Glomerular endothelial cell (primary cell): ENCODE results near the gene ADAMTS12. TPM values are rescaled to one million over a fixed set of nuclear protein-coding genes. Genes with fewer than 3 reads are reported as not detected.

ENCODE experiments used
- DNase-seq: peaks from one replicate; pipeline ENCODE4 v3.0.0-alpha.2; 2011; ENCODE audit warnings: low read depth, low spot score; ENCODE audit errors: extremely low read depth
- total RNA-seq: library from RNA; depleted of rRNA; stranded (reverse); fragments of >200 nt; gene quantifications from 2 replicates; pipeline ENCODE4 v1.2.3, GENCODE V29; 2015

ADAMTS12 gene
- total RNA-seq, 1 donor from 2014 or later: 10.9 TPM

DNA sequence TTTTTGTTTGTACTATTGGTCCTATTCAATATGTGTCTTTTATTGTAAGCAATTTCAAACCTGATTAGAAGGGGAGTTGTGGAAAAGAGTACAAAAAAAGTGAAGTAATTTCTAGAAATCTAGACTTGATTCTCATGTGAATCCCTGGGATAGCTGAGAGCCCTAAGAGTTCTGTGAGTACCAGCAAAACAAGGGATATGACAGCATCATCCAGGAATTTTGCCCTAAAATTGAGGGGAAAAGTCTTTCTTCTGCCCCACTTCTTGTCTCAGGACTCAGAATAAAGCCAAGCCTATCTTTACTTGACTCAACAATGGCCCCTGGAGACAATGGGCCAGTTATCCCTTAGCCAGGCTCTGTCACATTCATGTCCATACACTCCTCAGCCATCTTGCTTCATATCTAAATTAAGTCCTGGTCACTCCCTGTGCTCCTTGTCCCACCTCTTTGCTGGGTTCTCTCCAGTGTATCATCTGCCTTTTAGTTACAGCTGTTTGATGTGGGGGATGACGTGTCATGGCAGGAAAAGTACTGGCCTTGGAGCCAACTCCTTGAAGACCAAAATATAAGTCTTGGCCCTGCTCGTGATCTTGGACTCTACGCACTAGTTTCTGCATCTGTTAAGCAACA, 81.2 kb downstream of the ADAMTS12 start:
- no peak for DNase-seq

DNA sequence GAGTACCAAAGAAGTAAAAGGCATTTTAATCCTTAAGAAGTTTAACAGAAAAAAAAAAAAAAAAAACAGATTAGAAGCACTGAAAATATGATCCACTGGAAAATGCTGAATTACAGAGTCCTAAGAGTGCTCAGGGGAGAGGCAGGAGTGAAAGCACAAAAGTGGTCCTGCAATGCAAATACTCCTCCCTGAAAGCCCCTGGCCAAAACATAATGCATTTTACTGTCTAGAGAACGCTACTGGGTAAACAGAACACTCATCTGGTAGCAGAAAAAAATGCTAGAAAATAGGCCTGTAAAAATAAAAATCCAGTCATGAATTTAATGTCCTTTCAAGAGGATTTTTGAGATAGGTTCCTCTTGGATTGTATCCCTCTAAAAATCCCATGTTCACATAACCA, 81.9 kb downstream of the ADAMTS12 start:
- DNase-seq: no peak

DNA sequence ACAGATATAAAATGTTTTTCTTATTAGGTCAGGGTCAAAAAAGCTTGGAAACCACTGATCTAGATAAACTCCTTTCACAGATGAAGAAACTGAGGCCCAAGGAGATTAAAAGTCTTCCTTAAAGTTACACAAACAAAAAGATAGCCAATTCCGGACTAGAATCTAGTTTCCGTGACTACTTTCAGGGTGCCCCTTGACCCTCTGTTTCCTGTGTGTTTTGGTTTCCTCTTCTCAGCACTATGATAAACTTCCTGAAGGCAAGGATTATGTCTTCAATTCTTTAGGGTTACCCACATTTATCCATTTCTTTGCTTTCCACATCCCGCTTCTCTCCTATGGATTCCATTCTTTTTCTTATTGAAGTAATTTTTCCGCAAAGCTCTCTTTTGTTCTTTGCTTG, 83.1 kb downstream of the ADAMTS12 start:
- DNase-seq: no peak

DNA sequence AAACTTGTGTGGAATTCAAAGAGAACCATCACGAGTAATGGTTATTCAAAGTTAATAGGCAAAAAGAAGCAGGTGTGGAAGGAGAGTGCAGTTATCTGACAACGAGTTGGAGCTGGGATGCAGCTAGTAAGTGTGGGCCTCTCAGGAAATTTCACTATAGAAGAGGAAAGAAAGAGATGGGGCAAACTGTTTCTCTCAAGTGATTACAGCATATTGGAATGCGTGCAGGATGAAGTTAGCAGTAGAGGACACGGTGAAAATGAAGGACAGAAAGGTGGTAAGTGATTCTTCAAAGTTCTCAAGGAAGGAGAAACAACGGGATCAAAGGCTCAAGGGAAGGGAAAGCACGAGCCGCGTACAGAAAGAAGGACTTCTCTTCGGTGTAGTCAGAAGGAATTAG, 84.0 kb downstream of the ADAMTS12 start:
- DNase-seq: no peak

DNA sequence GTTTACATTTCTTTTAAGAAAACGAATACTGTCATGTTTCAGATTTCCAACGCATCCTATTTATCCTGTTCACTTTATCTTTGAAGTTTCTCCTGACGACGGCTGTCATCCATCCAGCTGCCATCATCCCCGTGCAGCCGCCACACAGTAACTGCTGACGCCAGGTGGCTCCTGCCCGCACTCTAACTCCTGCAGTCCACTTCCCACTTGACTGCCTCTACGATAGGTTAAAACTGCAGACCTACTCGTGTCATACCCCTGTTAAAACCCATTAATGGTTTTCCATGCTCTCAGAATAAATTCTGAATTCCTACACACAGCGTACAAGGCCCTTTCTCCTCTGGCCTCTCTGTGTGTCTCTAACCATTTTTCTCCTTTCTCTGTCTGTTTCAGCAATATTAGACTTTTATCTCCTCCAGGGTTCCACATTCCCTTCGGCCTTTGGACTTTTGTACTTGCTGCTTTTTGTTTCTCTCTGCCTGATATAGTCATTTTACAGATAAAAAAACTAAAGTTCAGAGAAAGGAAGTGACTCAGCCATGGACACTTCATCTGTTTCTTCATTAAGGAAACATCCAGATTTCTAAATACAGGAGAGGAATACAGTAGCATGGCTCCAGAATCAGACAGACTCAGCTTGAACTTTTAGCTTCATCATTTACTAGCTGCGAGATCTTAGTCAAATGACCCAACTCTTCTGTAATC, 84.9 kb downstream of the ADAMTS12 start:
- DNase-seq: no peak

DNA sequence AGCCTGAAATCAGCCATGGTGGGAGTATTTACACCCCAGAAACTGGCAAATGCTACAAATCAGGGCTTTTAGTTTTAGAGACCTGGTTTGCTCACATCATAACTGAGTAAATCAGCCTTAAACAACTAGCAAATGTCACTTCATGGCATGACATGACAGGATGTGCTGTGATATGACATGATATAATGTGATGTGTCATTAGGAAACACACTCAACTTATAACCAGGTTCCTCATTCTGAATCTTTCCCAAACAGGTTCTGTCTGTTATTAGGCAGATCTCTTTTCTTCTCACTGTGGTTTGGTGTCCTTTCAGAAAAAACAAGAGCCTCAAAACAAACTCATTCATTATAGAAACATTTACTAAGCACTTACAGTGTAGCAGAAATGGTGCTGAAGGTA, 90.5 kb downstream of the ADAMTS12 start:
- no peak for DNase-seq

DNA sequence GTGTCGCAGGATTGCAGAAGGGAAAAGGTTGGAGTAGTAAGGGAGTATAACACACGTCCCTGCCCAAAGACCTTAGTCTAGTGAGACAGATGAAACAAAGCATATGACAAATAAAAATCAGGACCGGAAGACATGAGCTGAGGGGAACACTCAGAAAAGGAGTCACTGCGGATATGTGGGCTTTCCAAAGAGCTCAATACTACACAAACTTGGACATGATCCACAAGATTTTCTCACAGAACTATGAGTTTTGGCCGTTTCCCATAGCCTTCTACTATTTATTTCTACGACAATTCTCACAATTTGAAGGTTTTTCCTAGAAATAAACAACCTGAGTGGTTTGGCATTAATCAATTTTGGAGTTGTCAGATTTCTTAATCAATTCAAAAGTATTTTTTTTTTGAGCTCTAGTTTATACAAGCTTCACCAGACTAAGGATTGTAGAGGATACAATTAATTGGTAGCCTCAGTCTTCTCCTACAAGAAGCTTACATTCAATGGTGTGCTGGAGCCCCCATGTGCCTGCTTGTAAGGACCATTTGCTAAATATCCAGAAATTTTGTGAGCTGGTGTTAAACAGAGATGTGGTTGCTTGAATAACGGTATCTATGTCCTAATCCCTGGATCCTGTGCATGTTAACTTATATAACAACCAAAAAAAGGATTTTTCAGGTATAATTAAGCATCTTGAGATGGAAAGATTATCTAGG, 91.4 kb downstream of the ADAMTS12 start:
- no peak for DNase-seq

DNA sequence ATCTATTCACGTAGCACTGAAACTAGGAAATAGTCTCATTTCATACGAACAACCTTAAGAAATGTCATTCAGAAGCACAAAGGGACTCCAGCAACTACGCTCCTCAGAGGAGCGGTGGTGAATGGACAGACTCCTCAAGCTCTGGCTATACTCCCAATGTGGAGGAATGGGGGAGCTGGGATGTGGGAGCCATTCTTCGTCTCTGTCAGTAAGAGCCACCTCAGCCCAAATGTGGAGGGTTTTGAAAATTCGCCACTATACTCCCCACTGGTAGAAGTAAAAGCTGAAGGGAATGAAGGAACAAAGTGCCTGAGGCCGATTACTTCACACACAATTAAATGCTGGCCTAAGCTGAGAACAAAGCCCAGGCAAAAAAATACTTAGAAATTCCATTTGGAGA, 96.3 kb downstream of the ADAMTS12 start:
- no peak for DNase-seq

DNA sequence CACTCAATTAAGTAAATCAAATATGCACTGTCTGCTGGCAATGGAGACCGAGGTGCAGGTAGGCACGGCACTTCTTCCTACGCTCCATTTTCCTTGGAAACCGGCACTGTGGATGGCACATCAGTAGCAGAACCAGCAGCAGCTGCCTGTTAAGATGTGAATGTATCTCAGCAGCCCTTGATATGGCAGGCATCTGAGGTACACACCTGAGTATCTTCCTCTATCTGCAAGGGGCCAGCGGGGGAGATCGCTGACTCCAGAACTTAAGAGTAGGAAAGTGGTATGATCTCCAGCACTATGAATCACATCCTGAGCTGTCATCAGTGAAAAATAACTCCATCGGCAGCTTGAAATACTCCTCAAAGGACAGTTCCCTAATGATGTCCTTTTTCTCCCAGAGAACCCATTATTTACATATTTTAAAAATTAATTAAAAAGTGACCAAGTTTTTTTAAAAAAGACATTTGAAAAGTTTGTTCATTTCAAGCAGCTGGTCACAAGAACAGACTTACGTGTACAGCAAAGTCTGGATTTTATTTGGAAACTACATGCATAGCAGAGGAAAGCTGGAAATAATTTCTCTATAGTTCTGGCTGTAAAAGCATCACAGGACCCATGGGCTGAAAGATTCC, 97.1 kb downstream of the ADAMTS12 start:
- DNase-seq: no peak

DNA sequence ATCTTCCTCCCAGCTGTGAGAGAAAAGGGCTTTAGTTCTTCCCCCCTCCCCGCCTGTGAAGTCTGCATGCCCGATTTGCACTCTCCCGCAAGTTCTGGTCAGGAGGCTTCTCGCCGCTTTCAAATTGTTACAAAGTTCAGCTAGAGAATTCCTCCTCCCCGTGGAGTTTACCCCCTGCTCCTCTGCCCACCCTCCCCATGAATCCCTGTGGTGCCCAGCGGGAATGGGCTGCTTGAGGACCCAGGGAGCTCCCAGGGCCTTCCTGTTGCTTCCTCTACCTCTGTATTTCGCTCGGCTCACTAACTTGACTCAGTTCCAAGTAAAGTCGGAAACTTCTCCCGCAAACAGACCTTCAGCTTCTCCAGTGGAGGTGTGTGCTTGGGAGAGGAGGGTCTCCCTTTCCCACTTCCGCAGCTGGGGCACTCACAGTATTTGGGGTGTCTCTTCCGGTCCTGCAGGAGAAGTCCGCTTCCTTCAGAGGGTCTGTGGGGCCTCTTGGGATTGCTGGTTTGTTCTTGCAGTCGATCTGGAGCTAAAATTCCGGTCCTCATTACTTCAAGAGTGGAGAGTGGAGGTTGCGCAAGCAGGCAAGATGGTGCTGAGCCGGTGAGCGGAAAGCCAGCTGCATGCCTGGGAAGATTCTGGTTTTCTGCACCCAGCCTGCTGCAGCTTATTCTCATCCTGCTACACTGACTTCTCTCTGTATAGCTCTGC, 97.8 kb downstream of the ADAMTS12 start:
- DNase-seq: no peak

DNA sequence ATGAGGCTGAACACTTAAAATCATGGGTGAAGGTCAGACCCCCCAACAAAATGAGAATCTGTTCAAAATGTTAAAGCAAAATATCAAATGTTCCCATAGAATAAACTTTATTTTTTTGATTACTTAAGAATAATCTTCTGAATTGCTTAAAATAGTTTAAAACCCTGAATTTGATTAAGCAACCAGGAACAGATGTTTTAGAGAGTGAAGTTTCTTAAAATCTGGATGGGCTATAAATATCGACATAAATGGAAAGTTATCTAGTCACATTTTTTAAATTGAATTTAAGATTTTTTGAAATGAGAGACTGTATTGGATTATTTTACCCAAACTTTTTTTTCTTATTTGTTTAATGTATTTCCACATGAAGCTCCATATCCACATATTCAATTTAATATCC, 98.5 kb downstream of the ADAMTS12 start:
- DNase-seq: no peak

DNA sequence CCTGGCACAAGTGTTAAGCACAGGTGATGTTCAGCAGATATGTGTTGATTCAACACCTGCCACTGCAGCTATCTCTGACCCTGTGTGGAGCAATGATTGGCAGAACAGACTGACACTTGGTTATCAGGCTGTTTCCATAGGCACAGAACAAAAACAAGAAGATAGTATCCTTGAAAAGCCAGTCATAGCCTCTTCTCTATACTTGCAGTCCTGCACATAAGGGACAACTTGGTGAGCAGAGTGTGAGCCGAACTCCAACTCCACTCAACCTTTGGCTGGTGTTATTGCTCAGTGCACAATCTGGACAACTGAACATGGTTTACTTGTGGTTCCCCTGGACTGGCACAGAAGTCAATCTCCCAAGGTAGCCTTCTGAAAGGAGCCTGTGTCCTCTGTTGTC, 99.2 kb downstream of the ADAMTS12 start:
- no peak for DNase-seq

DNA sequence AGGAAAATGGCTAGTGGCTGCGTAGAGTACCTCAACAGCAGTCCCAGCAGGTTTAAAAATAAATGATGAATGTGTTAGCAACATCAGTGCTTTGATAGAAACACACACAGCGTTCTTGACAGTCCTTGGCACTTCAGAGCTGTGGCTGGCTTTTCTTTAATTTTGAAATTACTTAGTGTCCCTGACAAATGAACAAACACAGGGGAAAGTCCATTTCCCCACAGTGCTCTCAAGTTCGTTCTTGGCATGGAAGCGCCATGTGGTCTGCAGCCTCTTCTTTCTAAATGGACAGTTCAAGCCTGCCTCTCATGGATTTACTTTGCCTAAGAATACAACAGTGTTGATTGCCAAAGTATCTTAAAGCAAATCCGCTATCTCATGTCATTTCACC, 102.2 kb downstream of the ADAMTS12 start:
- DNase-seq: no peak

DNA sequence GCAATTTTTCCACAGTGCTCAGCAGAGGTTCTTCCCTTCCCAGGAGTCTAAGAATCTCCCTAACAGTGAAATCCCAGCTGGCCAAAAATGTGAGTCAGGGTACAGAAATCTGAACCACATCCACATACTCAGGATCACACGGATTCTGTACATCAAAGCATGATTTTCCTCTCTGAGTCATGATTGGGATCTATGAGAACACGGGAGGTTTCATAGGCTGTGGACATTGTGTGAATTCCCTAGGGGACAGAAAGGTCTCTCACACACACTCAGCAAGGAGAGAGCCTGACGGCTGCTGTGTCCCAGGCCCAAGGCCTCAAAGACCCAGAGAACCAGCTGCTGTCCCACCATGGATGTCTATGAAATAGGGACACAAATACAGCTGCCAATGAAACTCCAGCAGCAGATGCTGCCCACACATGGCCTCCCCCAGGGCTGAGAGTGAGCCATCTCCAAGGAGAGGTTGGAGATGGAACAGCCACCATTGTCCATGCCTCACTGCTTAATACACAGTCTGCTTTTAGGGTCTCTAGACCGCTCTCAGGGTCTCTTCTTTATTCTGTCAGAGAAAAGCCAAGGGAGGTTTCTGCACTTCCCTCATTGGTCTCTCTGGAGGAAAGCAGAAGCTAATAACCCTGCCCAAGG, 102.7 kb downstream of the ADAMTS12 start:
- no peak for DNase-seq

DNA sequence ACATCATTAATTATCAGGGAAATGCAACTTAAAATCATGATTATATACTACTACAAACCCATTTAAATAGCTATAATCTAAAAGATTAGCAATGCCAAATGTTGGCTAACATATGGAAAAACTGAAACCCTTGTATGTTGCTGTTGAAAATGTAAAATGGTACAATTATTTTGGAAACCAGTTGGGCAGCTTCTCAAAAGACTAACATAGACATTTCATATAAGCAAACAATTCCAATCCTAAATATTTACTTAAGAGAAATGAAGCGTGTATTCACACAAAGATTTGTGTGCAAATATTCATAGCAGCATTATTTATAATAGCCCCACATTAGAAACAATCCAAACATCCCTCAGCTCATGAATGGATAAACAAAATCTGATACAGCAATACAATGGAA, 106.2 kb downstream of the ADAMTS12 start:
- no peak for DNase-seq

DNA sequence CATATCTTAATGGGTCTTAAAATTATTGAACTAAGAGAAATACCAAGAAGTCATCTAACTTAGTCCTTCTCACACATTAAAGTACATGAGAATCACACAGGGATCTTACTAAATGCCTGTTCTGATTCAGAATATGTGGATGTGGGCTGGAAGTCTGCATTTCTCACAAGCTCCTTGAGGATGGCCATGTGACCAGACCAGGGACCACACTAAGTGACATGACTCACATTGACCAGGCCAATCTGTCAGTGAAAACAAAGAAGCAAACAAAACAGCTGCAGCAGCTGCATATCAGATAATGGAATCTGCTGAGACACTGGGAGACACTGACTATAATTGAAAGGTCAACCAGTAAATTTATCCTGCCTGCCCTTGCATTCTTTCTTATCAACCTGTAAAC, 110.5 kb downstream of the ADAMTS12 start:
- no peak for DNase-seq

DNA sequence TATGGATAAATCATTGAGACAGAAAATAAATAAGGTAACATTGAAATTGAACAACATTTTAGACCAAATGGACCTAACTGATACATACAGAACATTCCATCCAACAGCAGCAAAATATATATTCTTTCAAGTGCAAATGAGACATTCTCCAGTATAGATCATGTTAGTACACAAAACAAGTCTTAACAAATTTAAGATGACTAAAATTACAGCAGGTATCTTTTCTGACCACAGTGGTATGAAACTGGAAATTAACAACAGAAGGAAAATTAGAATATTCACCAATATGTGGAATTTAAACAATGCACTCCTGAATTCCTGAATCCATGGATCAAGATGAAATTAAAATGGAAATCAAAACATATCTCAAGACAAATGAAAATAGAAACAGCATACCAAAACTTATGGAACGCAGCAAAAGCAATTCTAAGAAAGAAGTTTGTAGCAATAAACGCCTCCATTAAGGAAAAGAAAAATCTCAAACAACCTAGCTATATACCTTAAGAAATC, 115.6 kb downstream of the ADAMTS12 start:
- no peak for DNase-seq

DNA sequence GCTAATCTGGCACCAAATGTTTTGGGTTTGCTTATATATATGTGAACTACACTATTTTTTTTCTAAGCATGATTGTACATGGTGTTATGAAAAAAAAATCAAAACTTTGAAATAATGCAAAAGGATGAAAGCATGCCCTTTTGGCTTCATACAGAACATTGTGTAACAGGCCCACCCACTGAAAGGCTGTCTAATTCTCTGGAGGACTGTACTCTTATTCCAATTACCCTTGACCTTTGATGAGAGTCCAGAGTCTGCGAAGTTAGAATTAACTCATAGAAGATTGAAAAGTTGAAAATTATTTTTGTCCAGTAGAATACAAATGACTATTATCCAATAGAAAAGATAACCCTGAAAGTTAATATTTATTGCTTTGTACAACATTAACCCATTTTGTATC, 117.4 kb downstream of the ADAMTS12 start:
- DNase-seq: no peak

DNA sequence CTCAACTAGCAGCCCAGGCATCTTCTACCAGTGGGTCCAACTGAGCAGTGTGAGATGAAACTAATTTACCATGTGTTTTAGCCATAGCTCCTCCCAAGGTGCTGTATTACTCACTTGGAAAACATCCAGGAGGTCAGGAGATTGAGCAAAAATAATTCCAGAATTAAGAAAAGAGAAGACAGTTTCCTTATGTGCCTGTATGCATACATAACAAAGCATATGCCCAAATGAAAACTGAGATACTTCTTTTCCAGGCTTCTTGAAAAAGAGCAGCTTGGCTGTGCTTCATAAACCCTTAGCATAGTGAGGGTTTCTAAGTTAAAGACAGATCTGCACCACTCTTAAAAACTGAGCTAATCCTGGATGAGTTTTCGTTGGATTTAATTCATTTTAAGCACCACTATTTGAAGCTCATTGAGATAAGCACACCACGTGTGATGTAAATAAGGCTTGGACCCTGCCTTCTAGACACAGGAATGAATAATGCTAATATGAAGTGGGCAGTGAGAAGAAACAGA, 119.4 kb downstream of the ADAMTS12 start:
- DNase-seq: no peak

DNA sequence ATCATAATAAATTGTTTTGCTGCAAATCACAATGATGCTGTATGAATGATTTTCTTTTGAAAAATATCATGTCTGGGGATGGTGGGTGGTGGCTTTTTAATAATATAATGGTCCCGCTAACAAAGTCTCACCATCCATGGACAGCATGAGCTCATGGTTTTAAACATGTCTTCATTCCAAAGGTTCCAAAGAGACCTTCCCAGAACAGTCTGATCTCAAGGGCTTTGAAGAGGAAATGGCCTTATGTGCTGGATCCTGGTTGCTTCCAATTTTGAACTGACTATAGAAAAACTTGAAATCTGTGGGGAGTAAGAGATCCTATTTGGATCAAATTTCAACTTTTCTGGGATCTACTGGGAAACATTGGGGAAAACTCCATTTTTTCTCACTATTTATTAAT, 121.8 kb downstream of the ADAMTS12 start:
- no peak for DNase-seq
